Measurements from ENCODE around the gene ERN2. TPM values are rescaled to one million over a fixed set of nuclear protein-coding genes. Genes with fewer than 3 reads are reported as not detected.
"Not testable (repeated sequence)": the region's sequence is repeated elsewhere in the genome, so short reads cannot be mapped to it uniquely, and the experiment has no call there.

Gene ERN2
- total and polyA plus RNA-seq, 2 experiments from 2014 or later: 0.44 to 0.54 TPM

DNA sequence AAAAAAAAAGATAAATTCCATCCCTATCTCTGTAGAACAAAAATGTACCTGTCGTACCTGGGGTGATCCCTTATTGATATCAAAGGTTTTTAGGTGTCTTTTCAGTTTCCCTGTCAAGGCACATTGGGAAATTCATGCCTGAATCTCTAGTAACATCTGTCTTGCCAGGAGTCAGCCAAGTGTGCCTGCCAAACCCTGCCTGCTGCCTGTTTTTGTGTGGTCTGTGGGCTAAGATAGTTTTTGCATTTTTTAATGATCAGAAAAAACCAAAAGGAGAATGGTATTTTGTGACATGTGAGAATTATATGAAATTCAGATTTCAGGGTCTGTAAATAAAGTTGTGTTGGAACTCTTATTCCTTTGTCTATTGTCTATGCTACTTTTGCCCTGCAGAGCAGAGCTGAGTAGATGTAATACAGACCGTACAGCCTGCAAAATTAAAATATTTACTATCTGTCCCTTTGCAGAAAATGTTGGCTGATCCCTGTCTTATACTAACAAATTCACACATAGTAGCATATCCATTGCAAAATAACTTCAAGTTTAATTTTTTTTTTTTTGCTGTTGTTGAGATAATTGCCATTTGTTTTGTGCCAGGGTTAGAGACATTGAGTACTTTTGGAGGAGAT is 28.8 kb upstream of the ERN2 start:
- no peak overlapping the region for H3K4me3 ChIP-seq
- no peaks in the 10 kb centered on the region for H3K36me3 ChIP-seq
- H3K27me3 ChIP-seq: peaks cover 5% of the 10 kb centered on the region
- H3K27ac ChIP-seq: no peak overlapping the region
- H3K9me3 ChIP-seq (ENCODE audit: low read depth): no peaks in the 10 kb centered on the region
- DNase-seq (ENCODE audit: low read depth in 1 of 2, low spot score in 1 of 2): no peak
- H3K4me1 ChIP-seq (ENCODE audit: low read depth): no peaks in the 10 kb centered on the region
- TF ChIP-seq, protein P1, sequence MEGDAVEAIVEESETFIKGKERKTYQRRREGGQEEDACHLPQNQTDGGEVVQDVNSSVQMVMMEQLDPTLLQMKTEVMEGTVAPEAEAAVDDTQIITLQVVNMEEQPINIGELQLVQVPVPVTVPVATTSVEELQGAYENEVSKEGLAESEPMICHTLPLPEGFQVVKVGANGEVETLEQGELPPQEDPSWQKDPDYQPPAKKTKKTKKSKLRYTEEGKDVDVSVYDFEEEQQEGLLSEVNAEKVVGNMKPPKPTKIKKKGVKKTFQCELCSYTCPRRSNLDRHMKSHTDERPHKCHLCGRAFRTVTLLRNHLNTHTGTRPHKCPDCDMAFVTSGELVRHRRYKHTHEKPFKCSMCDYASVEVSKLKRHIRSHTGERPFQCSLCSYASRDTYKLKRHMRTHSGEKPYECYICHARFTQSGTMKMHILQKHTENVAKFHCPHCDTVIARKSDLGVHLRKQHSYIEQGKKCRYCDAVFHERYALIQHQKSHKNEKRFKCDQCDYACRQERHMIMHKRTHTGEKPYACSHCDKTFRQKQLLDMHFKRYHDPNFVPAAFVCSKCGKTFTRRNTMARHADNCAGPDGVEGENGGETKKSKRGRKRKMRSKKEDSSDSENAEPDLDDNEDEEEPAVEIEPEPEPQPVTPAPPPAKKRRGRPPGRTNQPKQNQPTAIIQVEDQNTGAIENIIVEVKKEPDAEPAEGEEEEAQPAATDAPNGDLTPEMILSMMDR (IDR thresholded peaks at IDR 0.05; ENCODE audit: low read depth, low read length): no peak

DNA sequence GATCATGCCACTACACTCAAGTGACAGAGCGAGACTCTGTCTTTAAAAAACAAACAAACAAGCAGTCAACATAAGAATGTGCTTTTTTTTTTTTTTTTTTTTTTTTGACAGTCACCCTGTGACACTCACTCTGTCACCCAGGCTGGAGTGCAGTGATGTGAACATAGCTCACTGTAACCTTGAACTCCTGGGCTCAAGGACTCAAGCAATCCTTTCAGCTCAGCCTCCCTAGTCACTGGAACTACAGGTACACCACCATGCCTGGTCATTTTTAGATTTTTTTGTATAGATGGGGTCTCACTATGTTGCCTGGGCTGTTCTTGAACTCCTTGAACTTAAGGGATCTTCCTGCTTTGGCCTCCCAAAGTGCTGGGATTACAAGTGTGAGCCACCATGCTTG is 26.5 kb upstream of the ERN2 start:
- TF ChIP-seq, protein P1 (IDR thresholded peaks at IDR 0.05; ENCODE audit: low read depth, low read length): no peak
- H3K36me3 ChIP-seq: no peaks in the 10 kb centered on the region
- DNase-seq (ENCODE audit: low read depth in 1 of 2, low spot score in 1 of 2): no peak
- H3K4me3 ChIP-seq: no peak overlapping the region
- H3K4me1 ChIP-seq (ENCODE audit: low read depth): no peaks in the 10 kb centered on the region
- no peaks in the 10 kb centered on the region for H3K27me3 ChIP-seq
- no peaks in the 10 kb centered on the region for H3K9me3 ChIP-seq (ENCODE audit: low read depth)
- no peak overlapping the region for H3K27ac ChIP-seq

DNA sequence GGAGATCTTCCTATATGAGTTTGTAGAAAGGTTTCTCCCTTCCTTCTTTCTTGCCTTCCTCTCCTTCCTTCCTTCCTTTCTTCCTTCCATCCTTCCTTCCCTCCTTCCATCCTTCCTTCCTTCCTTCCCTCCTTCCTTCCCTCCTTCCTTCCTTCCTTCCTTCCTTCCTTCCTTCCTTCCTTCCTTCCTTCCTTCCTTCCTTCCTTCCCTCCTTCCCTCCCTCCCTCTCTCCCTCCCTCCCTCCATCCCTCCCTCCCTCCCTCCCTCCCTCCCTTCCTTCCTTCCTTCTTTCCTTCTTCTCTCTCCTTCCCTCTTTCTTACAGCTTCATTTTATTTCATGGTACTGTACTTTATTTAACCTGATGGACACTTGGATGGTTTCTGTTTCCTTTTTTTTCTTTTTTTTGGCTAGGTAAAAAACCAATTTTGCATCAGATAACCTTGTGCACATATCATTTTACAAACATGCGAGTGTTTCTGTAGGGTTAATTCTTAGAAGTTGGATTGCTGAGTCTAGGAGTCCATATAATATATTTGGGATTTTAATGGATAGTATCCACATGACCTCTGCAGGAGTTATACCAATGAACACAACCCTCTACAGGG is 24.5 kb upstream of the ERN2 start:
- not testable (repeated sequence) for H3K27ac ChIP-seq; H3K36me3 ChIP-seq; H3K9me3 ChIP-seq (ENCODE audit: low read depth); DNase-seq (ENCODE audit: low read depth in 1 of 2, low spot score in 1 of 2); H3K4me3 ChIP-seq; H3K4me1 ChIP-seq (ENCODE audit: low read depth); H3K27me3 ChIP-seq

DNA sequence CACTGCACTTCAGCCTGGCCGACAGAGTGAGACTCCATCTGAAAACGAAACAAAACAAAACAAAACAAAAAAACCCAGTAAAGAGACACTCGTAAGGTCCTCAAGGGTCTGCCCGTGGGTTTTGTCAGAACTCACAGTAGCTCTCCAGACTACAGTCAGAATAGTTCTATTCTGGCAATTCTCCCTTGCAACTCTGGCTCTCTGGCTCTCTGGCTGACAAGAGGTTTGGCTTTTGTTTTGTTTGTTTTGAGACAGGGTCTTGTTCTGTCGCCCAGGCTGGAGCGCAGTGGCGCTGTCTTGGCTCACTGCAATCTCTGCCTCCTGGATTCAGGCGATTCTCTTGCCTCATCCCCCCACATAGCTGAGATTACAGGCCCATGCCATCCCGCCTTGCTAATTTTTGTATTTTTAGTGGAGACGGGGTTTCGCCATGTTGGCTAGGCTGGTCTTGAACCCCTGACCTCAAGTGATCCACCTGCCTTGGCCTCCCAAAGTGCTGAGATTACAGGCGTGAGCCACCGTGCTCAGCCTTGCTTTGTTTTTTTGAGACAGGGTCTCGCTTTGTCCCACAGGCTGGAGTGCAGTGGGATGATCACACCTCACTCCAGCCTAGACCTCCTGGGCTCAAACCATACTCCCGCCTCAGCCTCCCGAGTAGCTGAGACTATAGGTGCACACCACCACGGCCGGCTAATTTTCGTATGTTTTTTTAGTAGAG is 21.3 kb upstream of the ERN2 start:
- H3K36me3 ChIP-seq: no peaks in the 10 kb centered on the region
- H3K4me1 ChIP-seq (ENCODE audit: low read depth): no peaks in the 10 kb centered on the region
- H3K27ac ChIP-seq: no peak overlapping the region
- no peaks in the 10 kb centered on the region for H3K27me3 ChIP-seq
- TF ChIP-seq, protein P1 (IDR thresholded peaks at IDR 0.05; ENCODE audit: low read depth, low read length): no peak
- no peak for DNase-seq (ENCODE audit: low read depth in 1 of 2, low spot score in 1 of 2)
- H3K9me3 ChIP-seq (ENCODE audit: low read depth): no peaks in the 10 kb centered on the region
- no peak overlapping the region for H3K4me3 ChIP-seq

DNA sequence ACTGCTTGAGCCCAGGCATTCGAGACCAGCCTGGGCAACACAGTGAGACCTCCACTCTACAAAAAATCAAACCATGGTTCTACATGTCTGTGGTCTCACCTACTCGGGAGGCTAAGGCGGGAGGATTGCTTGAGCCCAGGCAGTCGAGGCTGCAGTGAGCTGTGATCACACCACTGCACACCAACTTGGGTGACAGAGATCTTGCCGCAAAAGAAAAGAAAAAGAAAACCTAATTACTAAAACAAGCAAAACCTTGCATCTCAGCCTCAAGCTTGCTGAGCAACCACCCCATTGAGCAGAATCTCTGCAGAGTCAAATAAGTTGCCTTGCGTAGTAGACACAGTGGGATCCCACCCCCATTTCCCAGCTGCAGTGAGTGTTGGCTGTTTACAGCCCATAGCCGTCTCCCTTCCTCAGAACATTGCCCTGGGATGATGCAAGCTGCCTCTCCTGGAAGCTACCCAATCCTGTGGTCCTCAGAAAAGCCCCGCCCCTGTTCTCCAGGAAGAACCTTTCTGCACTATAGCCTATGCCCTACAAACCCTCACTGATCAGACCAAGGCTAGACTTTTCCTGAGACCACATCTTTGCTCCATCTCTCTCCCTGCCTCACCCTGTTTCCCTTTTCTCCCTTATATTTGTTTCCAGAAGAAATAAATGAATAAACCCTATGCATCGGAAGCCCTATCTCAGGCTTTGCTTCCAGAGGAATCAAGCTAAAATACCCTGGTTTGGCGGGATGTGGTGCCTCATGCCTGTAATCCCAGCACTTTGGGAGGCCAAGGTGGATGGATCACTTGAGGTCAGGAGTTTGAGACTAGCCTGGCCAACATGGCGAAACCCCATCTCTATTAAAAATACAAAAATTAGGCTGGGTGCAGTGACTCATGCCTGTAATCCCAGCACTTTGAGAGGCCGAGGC is 16.7 kb upstream of the ERN2 start:
- Histone ChIP-seq H3K4me3 (no peak overlapping the region), H3K9me3 (ENCODE audit: low read depth) (no peaks in the 10 kb centered on the region), H3K36me3 (no peaks in the 10 kb centered on the region), H3K27ac (no peak overlapping the region), H3K4me1 (ENCODE audit: low read depth) (no peaks in the 10 kb centered on the region), H3K27me3 (no peaks in the 10 kb centered on the region)
- TF ChIP-seq, protein P1 (IDR thresholded peaks at IDR 0.05; ENCODE audit: low read depth, low read length): no peak
- DNase-seq (ENCODE audit: low read depth in 1 of 2, low spot score in 1 of 2): peak in 1 of 2 donors; percentile 89

Measured in cardiac muscle cell (in vitro differentiated cells and primary cell).